Measurements from ENCODE around the gene KLHL42. TPM values are rescaled to one million over a fixed set of nuclear protein-coding genes. Genes with fewer than 3 reads are reported as not detected.
"Not testable (repeated sequence)": the region's sequence is repeated elsewhere in the genome, so short reads cannot be mapped to it uniquely, and the experiment has no call there.

Gene KLHL42
- total and polyA plus RNA-seq, 10 of the 15 experiments (the other 5 are each of a cell fraction or from before 2014, with no cell fraction given), result 2.1 to 18.2 (median 13.1) TPM

GRCh38 chr12:27745734-27746133, 34.3 kb upstream of the KLHL42 start:
- FAIRE-seq; H4K20me1 ChIP-seq (ENCODE audit: control insufficient read depth, insufficient read depth); H3K9ac ChIP-seq (ENCODE audit: control insufficient read depth, insufficient read depth, low read length); ATAC-seq; H3K4me3 ChIP-seq; H3K9me3 ChIP-seq (replicated peaks; ENCODE audit: control insufficient read depth, insufficient read depth, low read length); H3K4me2 ChIP-seq (ENCODE audit: control insufficient read depth, insufficient read depth); RAD21 ChIA-PET (ENCODE audit: unreplicated experiment); H3K79me2 ChIP-seq (ENCODE audit: control insufficient read depth, insufficient read depth, low read length); BruUV-seq (replicated peaks); H2AFZ ChIP-seq (ENCODE audit: control insufficient read depth, low read depth, low read length); in situ Hi-C loops (cut with MboI); POLR2A ChIA-PET; H3K27me3 ChIP-seq (replicated peaks in 1 of 2; ENCODE audit: control insufficient read depth in 2 of 2, insufficient read depth in 2 of 2, low read length in 1 of 2); DNase-seq (ENCODE audit: low read depth, low spot score); intact Hi-C loops (cut with micrococcal nuclease; ENCODE audit: unreplicated experiment); H3K4me1 ChIP-seq (ENCODE audit: control insufficient read depth, insufficient read depth, low read length); H3K27ac ChIP-seq (ENCODE audit: control insufficient read depth, insufficient read depth): not testable (repeated sequence)
- SMC1A ChIA-PET (ENCODE audit: uncharacterized antibody, unreplicated experiment), result interaction anchor here (0.9 kb wide), 1 partner anchor 8 kb away, joined by 4 read pairs; no protein-coding TSS in a partner anchor
- WGBS (ENCODE audit: insufficient coverage, insufficient replicate concordance, low lambda C conversion rate, missing lambda C conversion rate), result 100% methylated on average over 1 of the region's 1 CpG
- peaks cover 0 to 10% of the 10 kb centered on the region in 2 experiments; a peak in 2 of 4 replicates for H3K36me3 ChIP-seq (ENCODE audit: control insufficient read depth in 2 of 2, insufficient read depth in 2 of 2, low read length in 1 of 2)
- CTCF ChIA-PET, result interaction anchor here (1.0 to 2.2 kb wide), 3 partner anchors 13 to 76 kb away, joined by 3 to 8 read pairs (median 3); no protein-coding TSS in a partner anchor

DNA sequence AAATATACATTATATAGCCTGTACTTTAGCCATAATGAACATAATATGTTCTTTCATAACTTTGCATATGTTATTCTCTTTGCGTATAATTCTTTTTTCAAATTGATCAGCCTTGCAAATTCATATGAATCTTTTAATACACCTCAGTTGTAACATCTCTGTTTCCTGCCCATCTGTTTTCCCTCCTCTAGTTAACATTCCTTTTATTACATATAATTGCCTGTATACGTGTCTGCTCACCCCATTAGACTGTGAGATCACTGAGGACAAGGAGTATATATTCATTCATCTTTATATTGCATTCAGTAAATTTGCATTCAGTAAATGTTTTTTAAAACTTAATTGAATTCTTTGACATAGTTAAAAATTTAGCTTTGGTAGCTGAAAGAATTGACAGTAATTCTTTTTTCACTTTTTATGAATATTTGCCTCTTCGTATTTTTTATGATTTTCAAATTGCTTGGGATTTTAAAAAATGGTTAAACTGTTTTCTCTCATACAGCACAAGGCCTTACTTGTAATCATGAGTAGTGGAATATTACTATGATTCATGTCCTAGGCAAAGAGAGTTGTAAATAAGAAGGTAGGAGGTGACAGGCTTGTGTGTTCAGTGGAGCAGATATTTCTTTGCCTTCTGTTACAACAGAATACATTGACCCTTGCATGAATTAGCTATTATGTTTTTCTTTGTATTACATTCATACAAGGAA, 32.8 kb upstream of the KLHL42 start:
- H3K9me3 ChIP-seq (replicated peaks; ENCODE audit: control insufficient read depth, insufficient read depth, low read length), result no peaks in the 10 kb centered on the region
- peaks cover 0 to 7% of the 10 kb centered on the region in 2 experiments; a peak in 2 of 4 replicates for H3K36me3 ChIP-seq (ENCODE audit: control insufficient read depth in 2 of 2, insufficient read depth in 2 of 2, low read length in 1 of 2)
- SMC1A ChIA-PET (ENCODE audit: uncharacterized antibody, unreplicated experiment), result interaction anchor here (1.3 to 1.6 kb wide), 2 partner anchors 8 to 14 kb away, joined by 3 read pairs; no protein-coding TSS in a partner anchor
- FAIRE-seq, result no peak
- no peaks in the 10 kb centered on the region for H3K4me1 ChIP-seq (ENCODE audit: control insufficient read depth, insufficient read depth, low read length)
- no peaks in the 10 kb centered on the region for H3K79me2 ChIP-seq (ENCODE audit: control insufficient read depth, insufficient read depth, low read length)
- H3K4me2 ChIP-seq (ENCODE audit: control insufficient read depth, insufficient read depth), result no peak overlapping the region
- CTCF ChIA-PET, result interaction anchor here (0.9 to 1.3 kb wide), 3 partner anchors 10 to 53 kb away, joined by 3 to 4 read pairs (median 3); no protein-coding TSS in a partner anchor
- no peaks in the 10 kb centered on the region for H4K20me1 ChIP-seq (ENCODE audit: control insufficient read depth, insufficient read depth)
- no peak overlapping the region for H3K9ac ChIP-seq (ENCODE audit: control insufficient read depth, insufficient read depth, low read length)
- H3K27ac ChIP-seq (ENCODE audit: control insufficient read depth, insufficient read depth), result no peak overlapping the region
- ATAC-seq, result no peak
- RAD21 ChIA-PET (ENCODE audit: unreplicated experiment), result interaction anchor here (1.3 kb wide), 1 partner anchor 31 kb away, joined by 3 read pairs; no protein-coding TSS in a partner anchor
- no peak for DNase-seq (ENCODE audit: low read depth, low spot score)
- no TSS peak for BruUV-seq (replicated peaks)
- intact Hi-C loops (cut with micrococcal nuclease; ENCODE audit: unreplicated experiment) (no loop called here), in situ Hi-C loops (cut with MboI) (no loop called here)
- 98% methylated on average over 3 of the region's 3 CpGs for WGBS (ENCODE audit: insufficient coverage, insufficient replicate concordance, low lambda C conversion rate, missing lambda C conversion rate)
- no peak overlapping the region for H2AFZ ChIP-seq (ENCODE audit: control insufficient read depth, low read depth, low read length)
- H3K27me3 ChIP-seq (replicated peaks in 1 of 2; ENCODE audit: control insufficient read depth in 2 of 2, insufficient read depth in 2 of 2, low read length in 1 of 2), result no peaks in the 10 kb centered on the region
- POLR2A ChIA-PET, result no interaction called here
- no peak overlapping the region for H3K4me3 ChIP-seq
- TF ChIP-seq ZZZ3 (IDR thresholded peaks at IDR 0.05; ENCODE audit: control insufficient read depth, insufficient read length, low read depth) (no peak), MTA2 (IDR thresholded peaks at IDR 0.05; ENCODE audit: low read depth) (no peak), BACH1 (IDR thresholded peaks at IDR 0.05; ENCODE audit: borderline replicate concordance) (no peak), YBX1 (IDR thresholded peaks at IDR 0.05) (no peak), NBN (IDR thresholded peaks at IDR 0.05) (no peak), ETV6 (conservative IDR thresholded peaks at IDR 0.05 in 1 of 2, IDR thresholded peaks at IDR 0.05 in 1 of 2; ENCODE audit: borderline replicate concordance in 1 of 2, low read depth in 1 of 2) (no peak), FOXM1 (IDR thresholded peaks at IDR 0.05; ENCODE audit: low read depth, low read length) (no peak), CEBPZ (IDR thresholded peaks at IDR 0.05; ENCODE audit: low read depth, low read length) (no peak), CREM (IDR thresholded peaks at IDR 0.05; ENCODE audit: low read depth) (no peak), RAD51 (IDR thresholded peaks at IDR 0.05) (no peak), RELB (IDR thresholded peaks at IDR 0.05; ENCODE audit: low read depth) (no peak), GATAD2B (conservative IDR thresholded peaks at IDR 0.05; ENCODE audit: low read depth) (no peak)
